DMS 273 (cell line): Measurements from ENCODE around the gene PTTG1IP.

Source experiments
- DNase-seq: peaks from one replicate; lab custom pipeline; 2025; ENCODE audit not compliant: unreplicated experiment; lab: John Stamatoyannopoulos, UW

The PTTG1IP gene

GRCh38 chr21:44909719-44910118 lies 36.2 kb upstream of the PTTG1IP start:
- DNase-seq, result no peak

- no peak for DNase-seq
These were observed 35.4 kb upstream of the PTTG1IP start for GRCh38 chr21:44908908-44909307.

- DNase-seq, result no peak
These were observed 34.7 kb upstream of the PTTG1IP start for GRCh38 chr21:44907966-44908895.

- DNase-seq, result no peak
These were observed 33.9 kb upstream of the PTTG1IP start for GRCh38 chr21:44907225-44907965.

- no peak for DNase-seq
These were observed 32.2 kb upstream of the PTTG1IP start for GRCh38 chr21:44905728-44906090.

- DNase-seq, result no peak
These were observed 31.7 kb upstream of the PTTG1IP start for GRCh38 chr21:44905016-44905727.

- no peak for DNase-seq
These were observed 30.8 kb upstream of the PTTG1IP start for GRCh38 chr21:44904141-44904923.

- no peak for DNase-seq
These were observed 30.2 kb upstream of the PTTG1IP start for GRCh38 chr21:44903689-44904088.

- DNase-seq, result no peak
These were observed 29.7 kb upstream of the PTTG1IP start for GRCh38 chr21:44903050-44903685.

- DNase-seq, result no peak
These were observed 29.0 kb upstream of the PTTG1IP start for GRCh38 chr21:44902268-44903049.

GRCh38 chr21:44901391-44902074 lies 28.0 kb upstream of the PTTG1IP start:
- DNase-seq, result no peak

- DNase-seq, result no peak
These were observed 27.2 kb upstream of the PTTG1IP start for GRCh38 chr21:44900559-44901251.

GRCh38 chr21:44899768-44900558 lies 26.5 kb upstream of the PTTG1IP start:
- DNase-seq, result no peak

- DNase-seq, result no peak
These were observed 25.6 kb upstream of the PTTG1IP start for GRCh38 chr21:44898851-44899767.

GRCh38 chr21:44898011-44898488 lies 24.6 kb upstream of the PTTG1IP start:
- no peak for DNase-seq

- peak; percentile 48 for DNase-seq
These were observed 24.0 kb upstream of the PTTG1IP start for GRCh38 chr21:44897326-44898010.
